Natural killer cell (primary cell): ENCODE measurements around the gene MGAT1. TPM values are rescaled to one million over a fixed set of nuclear protein-coding genes. Genes with fewer than 3 reads are reported as not detected.

Experiments
- ATAC-seq, 3 donors: fragments of 150-1000 bp in 2 of 3; fragments of 200-7000 bp in 1 of 3; cut with Tn5 transposase; 1 replicate in 1 of 3; 2 replicates in 2 of 3; pipeline ENCODE4 v1.10.0; 2021; ENCODE audit warnings: mild to moderate bottlenecking in 2 of 3, moderate library complexity in 2 of 3
- DNase-seq, 2 donors: peaks; one replicate each; pipeline versions ENCODE4 v3.0.0 to v3.0.0-alpha.2; 2013 to 2021; ENCODE audit warnings: mixed read lengths in 1 of 2
- H3K27ac ChIP-seq: one replicate; pipeline ENCODE4 v1.5.1; 2013; ENCODE audit warnings: mild to moderate bottlenecking, low read length
- H3K27me3 ChIP-seq: one replicate; pipeline ENCODE4 v1.6.1; 2013; ENCODE audit warnings: low read length; ENCODE audit not compliant: control insufficient read depth, insufficient read depth
- H3K36me3 ChIP-seq: one replicate; pipeline ENCODE4 v1.6.1; 2013; ENCODE audit warnings: low read length; ENCODE audit not compliant: control insufficient read depth, insufficient read depth
- H3K4me1 ChIP-seq: one replicate; pipeline ENCODE4 v1.6.1; 2013; ENCODE audit warnings: low read length; ENCODE audit not compliant: control insufficient read depth, insufficient read depth
- H3K4me3 ChIP-seq: one replicate; pipeline ENCODE4 v1.5.1; 2013; ENCODE audit warnings: low read length
- H3K9me3 ChIP-seq: one replicate; pipeline ENCODE4 v1.6.1; 2013; ENCODE audit warnings: low read length; ENCODE audit not compliant: control insufficient read depth, insufficient read depth
- H3K27ac Mint-ChIP-seq, 2 donors: one replicate each; pipeline ENCODE4 v1.8.0; 2022; ENCODE audit warnings: mild to moderate bottlenecking in 2 of 2, mixed read lengths in 2 of 2, moderate library complexity in 1 of 2
- H3K27me3 Mint-ChIP-seq, 2 donors: one replicate each; pipeline ENCODE4 v1.8.0; 2022; ENCODE audit warnings: low read depth in 2 of 2, mixed read lengths in 2 of 2
- H3K36me3 Mint-ChIP-seq: one replicate; pipeline ENCODE4 v1.8.0; 2022; ENCODE audit warnings: mixed read lengths
- H3K4me1 Mint-ChIP-seq, 2 donors: one replicate each; pipeline ENCODE4 v1.8.0; 2022; ENCODE audit warnings: mixed read lengths in 2 of 2
- H3K4me3 Mint-ChIP-seq: one replicate; pipeline ENCODE4 v1.8.0; 2022; ENCODE audit warnings: mild to moderate bottlenecking, moderate library complexity, mixed read lengths
- H3K9me3 Mint-ChIP-seq, 2 donors: one replicate each; pipeline ENCODE4 v1.8.0; 2022; ENCODE audit warnings: mixed read lengths in 2 of 2
- CTCF ChIP-seq: fragments of 200-600 bp; IDR thresholded peaks from one replicate; pipeline ENCODE4 v1.8.0; 2022; ENCODE audit warnings: antibody characterized with exemption
- WGBS: methylation state at CpG from one replicate; pipeline ENCODE4 v1.1.7; 2013; ENCODE audit warnings: missing lambda C conversion rate; ENCODE audit not compliant: insufficient coverage; 5-methylcytosine and 5-hydroxymethylcytosine counted together
- intact Hi-C: fragments of 100-400 bp; cut with micrococcal nuclease; formaldehyde crosslinking; loops from one replicate; pipeline ENCODE4 v1.14.2; 2022
- total RNA-seq, 4 donors: library from RNA; stranded (reverse); fragments of 120-200 nt in 1 of 4; gene quantifications; one replicate each; pipeline versions ENCODE4 v1.2.3 to v1.2.4, GENCODE V29; 2013 to 2022

Gene MGAT1
- total RNA-seq, 3 donors from 2014 or later (not counting 1 experiment from before 2014, with no cell fraction given) = 105 to 149 (median 130) TPM

DNA sequence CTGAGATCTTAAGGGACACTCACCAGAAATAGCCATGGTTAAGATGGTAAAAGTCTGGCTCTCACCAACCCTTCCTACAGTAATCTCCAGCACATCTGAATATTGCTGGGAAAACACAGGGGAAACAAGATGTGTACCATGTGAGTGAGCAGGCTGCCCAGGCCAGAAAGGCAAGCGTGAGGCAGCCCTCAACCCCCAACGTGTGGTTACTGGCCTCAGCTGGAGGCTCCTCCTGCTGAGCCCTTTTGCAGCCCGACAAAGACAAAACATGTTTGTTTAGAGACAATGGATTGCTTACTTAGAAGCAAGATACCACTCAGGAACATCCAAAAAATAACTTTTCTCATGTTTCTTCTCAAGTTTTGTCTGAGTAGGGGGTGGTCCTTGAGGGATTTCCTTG, 41.8 kb upstream of the MGAT1 start:
- Mint-ChIP-seq H3K27ac (no peak overlapping the region), H3K4me1 (peaks cover 4 to 12% of the 10 kb centered on the region in 2 donors)

DNA sequence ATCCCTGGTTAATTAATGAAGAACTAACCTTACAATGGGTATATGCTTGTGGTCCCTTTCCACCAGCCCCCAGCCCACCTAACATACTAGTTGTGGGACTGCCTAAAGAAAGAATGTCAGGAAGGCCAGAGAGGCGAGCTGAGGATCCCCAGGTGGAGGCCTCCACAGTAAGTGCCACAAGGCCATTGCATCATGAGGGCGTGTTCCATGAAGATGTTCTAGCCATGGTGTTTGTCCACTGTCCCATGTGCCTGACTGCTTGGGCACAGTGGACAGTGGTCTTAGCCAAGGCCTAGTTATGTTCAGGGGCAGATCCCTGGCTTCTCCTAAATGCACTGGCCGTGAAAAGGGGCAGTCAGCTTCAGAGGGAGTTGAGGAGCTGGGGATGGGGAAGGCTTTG, 37.3 kb upstream of the MGAT1 start:
- H3K36me3 Mint-ChIP-seq = no peaks in the 10 kb centered on the region
- H3K27me3 ChIP-seq = no peaks in the 10 kb centered on the region
- no peak overlapping the region for H3K4me3 Mint-ChIP-seq
- intact Hi-C loops = no loop called here
- peaks cover 6% of the 10 kb centered on the region in 2 donors for H3K4me1 Mint-ChIP-seq
- no peaks in the 10 kb centered on the region for H3K27me3 Mint-ChIP-seq
- H3K9me3 Mint-ChIP-seq = no peaks in the 10 kb centered on the region
- H3K27ac ChIP-seq = no peak overlapping the region
- 99% methylated on average over 3 of the region's 3 CpGs for WGBS
- no peak overlapping the region for H3K27ac Mint-ChIP-seq
- DNase-seq (no peak), ATAC-seq (no peak)
- TF ChIP-seq CTCF = no peak
- no peaks in the 10 kb centered on the region for H3K9me3 ChIP-seq
- H3K4me3 ChIP-seq = no peak overlapping the region
- peaks cover 30% of the 10 kb centered on the region for H3K36me3 ChIP-seq
- no peaks in the 10 kb centered on the region for H3K4me1 ChIP-seq

More for the DNA sequence above, 41.8 kb upstream of the MGAT1 start:
- Mint-ChIP-seq H3K4me3 (no peak overlapping the region), H3K27me3 (no peaks in the 10 kb centered on the region), H3K9me3 (peaks cover 0 to 6% of the 10 kb centered on the region in 2 donors), H3K36me3 (peaks cover 19% of the 10 kb centered on the region)
- H3K4me3 ChIP-seq = no peak overlapping the region
- H3K27me3 ChIP-seq = no peaks in the 10 kb centered on the region
- DNase-seq (no peak), ATAC-seq (no peak)
- TF ChIP-seq CTCF = no peak
- 85% methylated on average over 3 of the region's 3 CpGs for WGBS
- peaks cover 7% of the 10 kb centered on the region for H3K36me3 ChIP-seq
- peaks cover 10% of the 10 kb centered on the region for H3K9me3 ChIP-seq
- H3K4me1 ChIP-seq = no peaks in the 10 kb centered on the region
- H3K27ac ChIP-seq = no peak overlapping the region
- intact Hi-C loops = no loop called here

GRCh38 chr5:180839227-180839626, 36.6 kb upstream of the MGAT1 start:
- Mint-ChIP-seq H3K9me3 (no peaks in the 10 kb centered on the region), H3K4me1 (peaks cover 8 to 13% of the 10 kb centered on the region in 2 donors), H3K27ac (no peak overlapping the region), H3K36me3 (no peaks in the 10 kb centered on the region), H3K4me3 (no peak overlapping the region), H3K27me3 (no peaks in the 10 kb centered on the region)
- no peaks in the 10 kb centered on the region for H3K27me3 ChIP-seq
- H3K4me1 ChIP-seq = no peaks in the 10 kb centered on the region
- intact Hi-C loops = no loop called here
- TF ChIP-seq CTCF = no peak
- no peak overlapping the region for H3K27ac ChIP-seq
- H3K9me3 ChIP-seq = no peaks in the 10 kb centered on the region
- WGBS = 98% methylated on average over 2 of the region's 2 CpGs
- ATAC-seq (no peak), DNase-seq (no peak)
- H3K4me3 ChIP-seq = no peak overlapping the region
- H3K36me3 ChIP-seq = peaks cover 37% of the 10 kb centered on the region

DNA sequence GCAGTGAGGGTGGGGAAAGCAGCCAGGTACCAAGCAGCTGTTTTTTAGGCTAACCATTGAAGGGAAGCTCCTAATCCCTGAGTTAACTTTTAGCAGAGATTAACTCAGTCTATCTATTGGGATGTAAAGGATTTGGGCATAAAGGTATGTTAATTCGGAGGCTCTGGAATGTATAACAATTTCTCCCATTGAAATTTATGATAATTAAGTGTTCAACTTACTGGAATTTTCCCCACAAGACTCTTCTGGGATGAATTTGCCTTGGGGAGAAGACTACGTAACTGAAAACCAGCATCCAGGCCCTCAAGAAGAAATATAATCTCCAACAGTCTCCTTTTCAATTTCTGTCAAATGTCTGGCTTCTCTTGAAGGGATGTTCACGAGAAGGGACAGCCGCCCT, 34.9 kb upstream of the MGAT1 start:
- intact Hi-C loops = no loop called here
- Mint-ChIP-seq H3K27me3 (no peaks in the 10 kb centered on the region), H3K4me3 (no peak overlapping the region), H3K27ac (no peak overlapping the region), H3K4me1 (peaks cover 19 to 23% of the 10 kb centered on the region in 2 donors), H3K36me3 (no peaks in the 10 kb centered on the region), H3K9me3 (no peaks in the 10 kb centered on the region)
- Histone ChIP-seq H3K36me3 (peaks cover 37% of the 10 kb centered on the region), H3K4me3 (no peak overlapping the region), H3K27me3 (no peaks in the 10 kb centered on the region), H3K9me3 (no peaks in the 10 kb centered on the region), H3K27ac (no peak overlapping the region), H3K4me1 (peaks cover 9% of the 10 kb centered on the region)
- ATAC-seq = no peak
- TF ChIP-seq CTCF = no peak
- no peak for DNase-seq
- WGBS = 98% methylated on average over 3 of the region's 4 CpGs
